Keratinocyte (primary cell): ENCODE results near the gene RAB6A.

ENCODE experiments used
- CTCF ChIP-seq, 3 experiments: IDR thresholded peaks in 1 of 3; conservative IDR thresholded peaks in 1 of 3; optimal IDR thresholded peaks in 1 of 3; 2 replicates in 2 of 3; 3 replicates in 1 of 3; pipeline versions ENCODE3 to v1.5.1; 2011; ENCODE audit warnings: low read length in 3 of 3, mild to moderate bottlenecking in 3 of 3, moderate library complexity in 2 of 3, control low read depth in 1 of 3, inconsistent platforms in 1 of 3; ENCODE audit not compliant: insufficient read depth in 2 of 3; ENCODE audit errors: extremely low read depth in 1 of 3
- EZH2 ChIP-seq: IDR thresholded peaks from one replicate; pipeline ENCODE4 v1.6.1; 2012; ENCODE audit warnings: inconsistent platforms, mild to moderate bottlenecking, low read length, moderate library complexity

- TF ChIP-seq CTCF (optimal IDR thresholded peaks at IDR 0.05 in 1 of 3, IDR thresholded peaks at IDR 0.05 in 1 of 3, conservative IDR thresholded peaks at IDR 0.05 in 1 of 3; ENCODE audit: extremely low read depth in 1 of 3, insufficient read depth in 2 of 3, low read length in 3 of 3) (no peak), EZH2 (no peak)
Observed at GRCh38 chr11:73670808-73671207, 90.1 kb downstream of the RAB6A start.
